OCI-LY3 (cell line): ENCODE results near the gene BTBD1.

Experiments
- H2AFZ ChIP-seq: fragments of 200-600, 300-600 bp; shearing (Covaris generic); 2 replicates; pipeline ENCODE4 v1.6.0; 2014; ENCODE audit warnings: antibody characterized with exemption, low read depth, low read length
- H3K27ac ChIP-seq: fragments of 200-600, 300-600 bp; sonication (generic); 2 replicates; pipeline ENCODE4 v1.5.1; 2014; ENCODE audit warnings: mild to moderate bottlenecking, low read length, moderate library complexity, mixed read lengths
- H3K27me3 ChIP-seq: fragments of 200-600, 300-600 bp; sonication (generic); 2 replicates; pipeline ENCODE4 v1.6.1; 2014; ENCODE audit warnings: low read depth, low read length, mixed read lengths
- H3K36me3 ChIP-seq: fragments of 200-600, 300-600 bp; sonication (generic); replicated peaks from 2 replicates; pipeline ENCODE3; 2014; ENCODE audit warnings: low read depth, low read length, mixed read lengths
- H3K4me1 ChIP-seq: fragments of 300-600, 200-600 bp; sonication (generic); 2 replicates; pipeline ENCODE4 v1.6.1; 2014; ENCODE audit warnings: low read length, mixed read lengths
- H3K4me2 ChIP-seq: fragments of 200-600, 300-600 bp; sonication (generic); 2 replicates; pipeline ENCODE4 v1.6.1; 2014; ENCODE audit warnings: low read length, mixed read lengths
- H3K4me3 ChIP-seq: fragments of 300-600, 200-600 bp; sonication (generic); 2 replicates; pipeline ENCODE4 v1.5.1; 2014; ENCODE audit warnings: antibody characterized with exemption, mild to moderate bottlenecking, low read length, moderate library complexity
- H3K79me2 ChIP-seq: fragments of 300-600, 200-600 bp; shearing (Covaris generic); 2 replicates; pipeline ENCODE4 v1.6.1; 2014; ENCODE audit warnings: mild to moderate bottlenecking, low read length, mixed read lengths
- H3K9ac ChIP-seq: fragments of 300-600, 200-600 bp; shearing (Covaris generic); 2 replicates; pipeline ENCODE4 v1.6.0; 2014; ENCODE audit warnings: mild to moderate bottlenecking, low read length, moderate library complexity
- H3K9me3 ChIP-seq: fragments of 200-600, 300-600 bp; shearing (Covaris generic); 2 replicates; pipeline ENCODE4 v1.6.1; 2014; ENCODE audit warnings: low read length, mixed read lengths; ENCODE audit not compliant: insufficient read depth
- H4K20me1 ChIP-seq: fragments of 200-600, 300-600 bp; sonication (generic); 2 replicates; pipeline ENCODE4 v1.6.1; 2016; ENCODE audit warnings: low read length, mixed read lengths; ENCODE audit not compliant: insufficient read depth
- CTCF ChIP-seq: fragments of 200-600, 300-600 bp; sonication (generic); IDR thresholded peaks from 2 replicates; pipeline ENCODE4 v1.5.1; 2014; ENCODE audit warnings: antibody characterized with exemption, low read length, low read depth
- EZH2phosphoT487 ChIP-seq: fragments of 200-600 bp; shearing (Covaris generic); IDR thresholded peaks from 2 replicates; pipeline ENCODE4 v1.6.1; 2018; ENCODE audit warnings: antibody characterized with exemption, mixed run types, low read depth

Gene BTBD1

GRCh38 chr15:83102346-83102745 lies 35.3 kb upstream of the BTBD1 start:
- Histone ChIP-seq H3K9ac (no peak overlapping the region), H3K27me3 (0 out of 2 replicates have a peak, but pooled peaks cover 2% of the 10 kb centered on the region), H3K79me2 (no peaks in the 10 kb centered on the region), H3K27ac (no peak overlapping the region), H4K20me1 (no peaks in the 10 kb centered on the region), H3K4me2 (no peak overlapping the region), H3K9me3 (no peaks in the 10 kb centered on the region), H3K4me3 (no peak overlapping the region), H2AFZ (no peak overlapping the region), H3K36me3 (no peaks in the 10 kb centered on the region), H3K4me1 (peaks cover 21% of the 10 kb centered on the region)
- TF ChIP-seq CTCF: no peak
- TF ChIP-seq EZH2phosphoT487: no peak

GRCh38 chr15:83100097-83100646 lies 33.1 kb upstream of the BTBD1 start:
- Histone ChIP-seq H3K4me3 (no peak overlapping the region), H3K9ac (no peak overlapping the region), H3K9me3 (no peaks in the 10 kb centered on the region), H3K27me3 (0 out of 2 replicates have a peak, but pooled peaks cover 2% of the 10 kb centered on the region), H3K27ac (no peak overlapping the region), H3K4me2 (peak overlapping the region; percentile 44), H3K79me2 (no peaks in the 10 kb centered on the region), H4K20me1 (no peaks in the 10 kb centered on the region), H2AFZ (no peak overlapping the region), H3K4me1 (peaks cover 19% of the 10 kb centered on the region), H3K36me3 (no peaks in the 10 kb centered on the region)
- TF ChIP-seq CTCF (no peak), EZH2phosphoT487 (no peak)

- H3K79me2 ChIP-seq: no peaks in the 10 kb centered on the region
- no peaks in the 10 kb centered on the region for H4K20me1 ChIP-seq
- H3K36me3 ChIP-seq: no peaks in the 10 kb centered on the region
- H3K4me1 ChIP-seq: peaks cover 27% of the 10 kb centered on the region
- 0 out of 2 replicates have a peak, but pooled peaks cover 2% of the 10 kb centered on the region for H3K27me3 ChIP-seq
- no peak overlapping the region for H3K4me3 ChIP-seq
- H3K4me2 ChIP-seq: no peak overlapping the region
- H3K27ac ChIP-seq: no peak overlapping the region
- H3K9ac ChIP-seq: no peak overlapping the region
- H3K9me3 ChIP-seq: no peaks in the 10 kb centered on the region
- TF ChIP-seq EZH2phosphoT487: no peak
- no peak for TF ChIP-seq CTCF
- H2AFZ ChIP-seq: no peak overlapping the region
Observed at GRCh38 chr15:83099290-83099689, 32.2 kb upstream of the BTBD1 start.

- Histone ChIP-seq H3K27ac (no peak overlapping the region), H3K9ac (no peak overlapping the region), H3K79me2 (no peaks in the 10 kb centered on the region), H3K9me3 (no peaks in the 10 kb centered on the region), H3K27me3 (0 out of 2 replicates have a peak, but pooled peaks cover 2% of the 10 kb centered on the region), H3K4me3 (no peak overlapping the region), H2AFZ (no peak overlapping the region), H3K36me3 (no peaks in the 10 kb centered on the region), H3K4me1 (peaks cover 35% of the 10 kb centered on the region), H3K4me2 (no peak overlapping the region), H4K20me1 (no peaks in the 10 kb centered on the region)
- no peak for TF ChIP-seq CTCF
- no peak for TF ChIP-seq EZH2phosphoT487
Observed at GRCh38 chr15:83098079-83098478, 31.0 kb upstream of the BTBD1 start.
